CD4-positive, alpha-beta T cell treated with Interleukin-6 for 4 hours (primary cell): ENCODE data around the gene PSTK.
A peak's percentile ranks its signal among the peaks of the same experiment; 100 is the strongest.

Source experiments
- DNase-seq: peaks from one replicate; pipeline ENCODE4 v3.0.0-alpha.2; 2020; ENCODE audit warnings: mixed read lengths

The PSTK gene

GRCh38 chr10:122980209-122981065 lies at the start of gene PSTK:
Gene PSTK, plus strand, starts transcription at chr10:122980401. Its CDS starts 79 bp downstream, at chr10:122980480.
- DNase-seq: peak; percentile 92

DNA sequence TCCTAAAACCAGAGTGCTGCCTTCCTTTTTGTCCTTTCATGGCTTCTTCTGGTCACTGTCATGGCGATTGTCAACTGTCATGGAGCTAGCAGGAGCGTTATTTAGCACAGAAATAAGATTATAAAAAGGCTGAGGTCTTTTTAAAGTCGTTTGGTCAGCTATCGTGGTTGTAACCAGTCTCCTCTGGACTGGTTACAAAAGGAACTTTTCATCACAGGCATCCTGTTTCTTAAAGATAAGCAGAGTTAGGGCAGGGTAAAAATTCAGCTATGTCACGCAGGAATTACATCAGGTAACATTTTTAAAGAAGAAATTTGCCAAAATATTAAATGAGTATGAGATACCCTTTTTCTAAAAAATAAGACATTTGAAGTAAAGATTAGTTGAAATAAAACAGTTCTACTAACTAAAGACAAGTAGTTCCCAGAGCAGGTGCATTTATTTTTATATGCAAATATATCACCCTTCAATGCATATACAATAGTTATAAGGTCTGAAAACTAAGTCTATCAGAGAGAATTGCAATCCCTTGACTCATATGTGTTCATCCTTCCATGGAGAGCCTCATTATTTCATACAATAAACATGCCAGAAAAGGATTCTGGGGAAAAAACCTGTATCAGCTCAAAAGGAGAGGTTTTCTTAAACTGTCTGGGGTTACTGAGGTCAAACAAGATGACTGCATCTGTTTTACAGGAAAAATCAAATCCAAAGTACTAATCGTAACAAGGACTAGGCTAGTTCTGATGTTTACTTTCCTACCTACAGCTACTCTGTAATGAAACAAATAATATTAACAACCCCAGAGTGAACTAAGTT lies 48.9 kb upstream of the PSTK start:
- no peak for DNase-seq

GRCh38 chr10:122939133-122939855 lies 40.9 kb upstream of the PSTK start:
- no peak for DNase-seq

DNA sequence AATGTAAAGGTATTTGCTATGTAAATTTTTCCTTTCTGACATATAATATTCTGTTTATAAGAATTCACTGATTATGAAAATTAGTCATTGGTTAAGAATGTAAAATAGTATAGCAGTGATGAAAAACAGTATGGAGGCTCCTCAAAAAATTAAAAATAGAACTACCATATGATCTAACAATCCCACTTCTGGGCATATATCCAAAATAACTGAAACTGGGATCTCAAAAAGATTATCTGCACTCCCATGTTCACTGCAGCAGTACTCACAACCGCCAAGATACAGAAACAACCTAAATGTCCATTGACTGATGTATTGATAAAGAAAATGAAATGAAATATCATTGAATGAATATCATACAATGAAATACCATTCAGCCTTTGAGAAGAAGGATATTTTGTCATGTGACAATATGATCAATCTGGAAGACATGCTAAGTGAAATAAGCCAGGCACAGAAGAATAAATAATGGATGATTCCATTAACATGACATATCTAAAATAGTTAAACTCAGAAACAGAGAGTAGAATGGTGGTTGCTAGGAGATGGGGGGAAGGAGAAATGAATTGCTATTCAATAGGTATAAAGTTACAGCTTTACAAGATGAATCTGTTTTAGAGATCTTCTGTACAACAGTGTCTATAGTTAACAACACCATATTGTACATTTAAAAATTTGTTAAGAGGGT lies 40.2 kb upstream of the PSTK start:
- DNase-seq: no peak

GRCh38 chr10:122949296-122949695 lies 30.9 kb upstream of the PSTK start:
- no peak for DNase-seq

GRCh38 chr10:122953902-122954730 lies 26.1 kb upstream of the PSTK start, which contains the start of gene C10orf88:
Gene C10orf88, minus strand, starts transcription at chr10:122954227. Its CDS starts 49 bp downstream, at chr10:122954178.
- peak; percentile 98 for DNase-seq

DNA sequence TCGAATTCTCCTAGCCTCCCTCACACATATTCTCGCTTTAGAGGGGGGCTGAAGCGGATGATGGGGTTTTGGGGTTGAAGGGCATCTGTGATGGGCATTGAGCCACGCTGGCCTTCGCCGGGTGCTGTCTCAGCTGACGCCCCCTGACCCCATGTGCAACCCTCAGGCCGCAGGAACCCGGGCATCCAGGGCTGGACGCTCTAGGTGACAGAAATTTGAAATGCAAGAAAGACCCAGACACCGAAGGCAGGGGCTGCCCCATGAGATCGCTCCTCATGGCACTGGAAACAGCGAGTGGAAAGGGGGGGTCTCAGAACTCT lies 25.5 kb upstream of the PSTK start:
- no peak for DNase-seq

- no peak for DNase-seq
Observed at GRCh38 chr10:122955892-122956291, 24.3 kb upstream of the PSTK start.

GRCh38 chr10:122957474-122957873 lies 22.7 kb upstream of the PSTK start:
- no peak for DNase-seq

- no peak for DNase-seq
Observed at GRCh38 chr10:122962405-122962804, 17.8 kb upstream of the PSTK start.

GRCh38 chr10:122966879-122967278 lies 13.3 kb upstream of the PSTK start:
- DNase-seq: no peak

DNA sequence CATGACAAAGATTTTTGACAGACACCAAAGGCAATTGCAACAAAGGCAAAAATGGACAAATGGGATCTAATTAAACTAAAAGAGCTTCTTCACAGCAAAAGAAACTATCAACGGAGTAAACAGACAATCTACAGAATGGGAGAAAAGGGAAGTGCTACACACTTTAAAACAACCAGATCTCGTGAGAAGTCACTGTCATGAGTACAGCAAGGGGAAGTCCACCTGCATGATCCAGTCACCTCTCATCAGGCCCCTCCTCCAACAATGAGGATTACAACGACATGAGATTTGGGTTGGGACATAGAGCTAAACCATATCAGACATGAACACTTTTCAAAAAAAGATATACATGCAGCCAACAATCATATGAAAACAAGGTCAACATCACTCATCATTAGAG lies 11.5 kb upstream of the PSTK start:
- no peak for DNase-seq

DNA sequence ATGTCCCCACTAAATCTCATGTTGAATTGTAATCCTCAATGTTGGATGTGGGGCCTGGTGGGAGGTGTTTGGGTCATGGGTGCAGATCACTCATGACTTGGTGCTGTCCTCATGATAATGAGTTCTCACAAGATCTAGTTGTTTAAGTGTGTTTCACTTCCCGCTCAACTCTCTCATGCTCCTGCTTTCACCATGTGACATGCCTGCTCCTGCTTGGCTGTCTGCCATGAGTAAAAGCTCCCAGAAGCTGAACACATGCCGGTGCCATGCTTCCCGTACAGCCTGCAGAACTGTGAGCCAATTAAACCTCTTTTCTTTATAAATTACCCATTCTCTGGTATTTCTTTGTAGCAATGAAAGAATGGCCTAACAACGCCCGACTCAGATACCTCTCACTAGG lies 6.2 kb upstream of the PSTK start:
- no peak for DNase-seq

GRCh38 chr10:122974543-122975064 lies 5.6 kb upstream of the PSTK start:
- DNase-seq: no peak

GRCh38 chr10:122981066-122981464 lies 864 bp downstream of the PSTK start:
- DNase-seq: no peak

GRCh38 chr10:122983898-122984297 lies 3.7 kb downstream of the PSTK start:
- DNase-seq: no peak

GRCh38 chr10:122984708-122985107 lies 4.5 kb downstream of the PSTK start:
- DNase-seq: no peak

- DNase-seq: no peak
Observed at GRCh38 chr10:122986335-122986734, 6.1 kb downstream of the PSTK start.

GRCh38 chr10:122988501-122988900 lies 8.3 kb downstream of the PSTK start:
- DNase-seq: no peak

DNA sequence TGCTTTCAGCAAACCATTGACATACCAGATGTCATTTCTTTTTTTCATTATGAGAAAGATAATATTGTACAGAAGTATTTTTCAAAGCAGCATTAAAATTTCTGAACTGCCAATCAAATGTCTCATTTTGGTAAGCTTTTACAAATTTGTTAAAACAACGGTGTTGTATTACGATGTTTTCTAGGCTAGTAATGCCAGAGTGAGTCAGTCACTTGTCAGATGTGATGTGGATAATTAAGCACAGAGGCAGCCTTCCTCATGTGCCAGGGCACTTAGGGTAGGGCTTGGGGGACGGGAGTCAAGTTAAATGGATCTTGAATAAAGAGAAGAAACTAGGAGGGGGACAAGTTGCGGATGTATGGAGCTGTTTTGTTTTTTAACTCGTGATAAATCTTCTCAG lies 10.1 kb downstream of the PSTK start:
- no peak for DNase-seq

- DNase-seq: no peak
Observed at GRCh38 chr10:122992031-122992585, 11.9 kb downstream of the PSTK start.
